ENCODE data around the gene PCDH9. TPM values are rescaled to one million over a fixed set of nuclear protein-coding genes. Genes with fewer than 3 reads are reported as not detected.

The PCDH9 gene
- total and polyA plus RNA-seq, 2 of the 4 experiments (the other 2 are of a cell fraction) = 2.2 to 10.2 TPM

DNA sequence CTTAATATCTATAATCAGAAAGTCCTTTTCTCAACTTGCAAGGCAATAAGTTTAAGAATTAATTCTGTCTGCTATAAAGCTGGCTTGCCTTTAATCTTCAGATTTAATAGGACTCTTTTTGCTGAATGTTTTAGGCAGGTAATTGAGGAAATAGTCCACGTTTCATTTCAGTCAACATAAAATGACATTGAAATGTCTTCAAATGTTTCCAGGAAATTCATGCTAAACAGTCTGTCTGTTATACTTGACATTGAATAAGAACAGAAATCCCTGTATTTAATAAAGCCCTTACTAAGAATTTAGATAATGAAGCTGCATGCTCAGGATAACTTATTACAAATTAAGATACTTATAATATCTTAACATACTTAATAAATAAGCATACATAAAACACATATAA is 84.2 kb downstream of the PCDH9 start:
- no peak for DNase-seq
- H3K4me2 ChIP-seq (ENCODE audit: low read depth, low read length) = no peak overlapping the region
- no peak overlapping the region for H3K4me3 ChIP-seq (ENCODE audit: insufficient read depth, low read depth, low read length)
- H2AK5ac ChIP-seq (ENCODE audit: low read depth, low read length) = no peak overlapping the region
- no peak overlapping the region for H2AK9ac ChIP-seq (replicated peaks; ENCODE audit: low read depth, low read length, poor library complexity)
- no peak overlapping the region for H4K91ac ChIP-seq (ENCODE audit: insufficient read depth, low read depth, low read length)
- no peak overlapping the region for H3K56ac ChIP-seq (ENCODE audit: extremely low read depth, insufficient read depth, low read length)
- ChIA-PET POLR2A (ENCODE audit: unreplicated experiment) (no interaction called here), CTCF (no interaction called here)
- no peak overlapping the region for H2BK5ac ChIP-seq (ENCODE audit: low read depth, low read length, poor library complexity, severe bottlenecking)
- no peaks in the 10 kb centered on the region for H3K36me3 ChIP-seq (ENCODE audit: control insufficient read depth, insufficient read depth, low read length)
- in situ Hi-C loops (cut with MboI; ENCODE audit: low sequenced_read_pairs) = no loop called here
- H3K27ac ChIP-seq (ENCODE audit: insufficient read depth, low read length) = no peak overlapping the region
- dilution Hi-C loops (cut with HindIII; ENCODE audit: low sequenced_read_pairs, unreplicated experiment) = no loop called here
- ATAC-seq (ENCODE audit: low read depth) = no peak
- no TSS peak for BruUV-seq (replicated peaks)
- H4K8ac ChIP-seq (ENCODE audit: low read depth in 2 of 2, low read length in 2 of 2) = no peak overlapping the region
- no peak overlapping the region for H3K18ac ChIP-seq (ENCODE audit: low read depth, low read length)
- no peaks in the 10 kb centered on the region for H3K79me1 ChIP-seq (ENCODE audit: low read depth in 1 of 2, low read length in 2 of 2)
- no peak overlapping the region for H2BK15ac ChIP-seq (ENCODE audit: low read depth, low read length)
- no CpG with 5 or more reads among the region's 1 CpG for WGBS, 2 experiments (ENCODE audit: extremely low coverage in 2 of 2, insufficient read length in 1 of 2)
- no peaks in the 10 kb centered on the region for H4K20me1 ChIP-seq (ENCODE audit: insufficient read depth, low read length)
- H2BK120ac ChIP-seq (ENCODE audit: low read depth, low read length) = no peak overlapping the region
- no peak overlapping the region for H2AFZ ChIP-seq (replicated peaks; ENCODE audit: low read length, poor library complexity)
- no peak overlapping the region for H4K5ac ChIP-seq (ENCODE audit: low read depth, low read length)
- no peaks in the 10 kb centered on the region for H3K9me3 ChIP-seq (ENCODE audit: control insufficient read depth, insufficient read depth, low read length)
- H3K4ac ChIP-seq (ENCODE audit: low read depth, low read length) = no peak overlapping the region
- no peaks in the 10 kb centered on the region for H3K27me3 ChIP-seq (ENCODE audit: control insufficient read depth, insufficient read depth, low read length)
- no peak overlapping the region for H3K23ac ChIP-seq (ENCODE audit: low read depth, low read length)
- H3K9me1 ChIP-seq (ENCODE audit: insufficient read depth, low read length) = no peaks in the 10 kb centered on the region
- H3K14ac ChIP-seq (replicated peaks; ENCODE audit: low read depth, low read length) = no peak overlapping the region
- H2BK20ac ChIP-seq (ENCODE audit: low read depth, low read length) = no peak overlapping the region
- intact Hi-C loops (cut with micrococcal nuclease) = no loop called here
- H3K9ac ChIP-seq (ENCODE audit: low read depth, low read length) = no peak overlapping the region
- H3K4me1 ChIP-seq (ENCODE audit: control insufficient read depth, insufficient read depth, low read length) = peaks cover 6% of the 10 kb centered on the region
- TF ChIP-seq, protein P1, sequence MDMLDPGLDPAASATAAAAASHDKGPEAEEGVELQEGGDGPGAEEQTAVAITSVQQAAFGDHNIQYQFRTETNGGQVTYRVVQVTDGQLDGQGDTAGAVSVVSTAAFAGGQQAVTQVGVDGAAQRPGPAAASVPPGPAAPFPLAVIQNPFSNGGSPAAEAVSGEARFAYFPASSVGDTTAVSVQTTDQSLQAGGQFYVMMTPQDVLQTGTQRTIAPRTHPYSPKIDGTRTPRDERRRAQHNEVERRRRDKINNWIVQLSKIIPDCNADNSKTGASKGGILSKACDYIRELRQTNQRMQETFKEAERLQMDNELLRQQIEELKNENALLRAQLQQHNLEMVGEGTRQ (IDR thresholded peaks at IDR 0.05; ENCODE audit: low read depth, low read length) = no peak
- TF ChIP-seq SMC3 (IDR thresholded peaks at IDR 0.05; ENCODE audit: low read depth, low read length) (no peak), MXI1 (IDR thresholded peaks at IDR 0.05; ENCODE audit: borderline replicate concordance, low read depth, low read length) (no peak), MAZ (IDR thresholded peaks at IDR 0.05; ENCODE audit: borderline replicate concordance, low read depth, low read length) (no peak), CTCF (conservative IDR thresholded peaks at IDR 0.05; ENCODE audit: low read depth, low read length) (no peak), FOS (IDR thresholded peaks at IDR 0.05; ENCODE audit: low read depth, low read length) (no peak), POLR2A (IDR thresholded peaks at IDR 0.05; ENCODE audit: low read depth, low read length) (no peak), MAFK (IDR thresholded peaks at IDR 0.05; ENCODE audit: low read depth, low read length) (no peak), RCOR1 (IDR thresholded peaks at IDR 0.05; ENCODE audit: insufficient replicate concordance, low read length) (no peak), RFX5 (IDR thresholded peaks at IDR 0.05; ENCODE audit: low read depth, low read length) (no peak), CEBPB (IDR thresholded peaks at IDR 0.05; ENCODE audit: low read depth, low read length) (no peak), NFE2L2 (IDR thresholded peaks at IDR 0.05; ENCODE audit: low read depth, low read length) (no peak), CHD1 (IDR thresholded peaks at IDR 0.05; ENCODE audit: low read depth, low read length) (no peak), RAD21 (IDR thresholded peaks at IDR 0.05; ENCODE audit: low read length) (no peak), BHLHE40 (IDR thresholded peaks at IDR 0.05; ENCODE audit: low read depth, low read length) (no peak)
- TF ChIP-seq, protein P2, sequence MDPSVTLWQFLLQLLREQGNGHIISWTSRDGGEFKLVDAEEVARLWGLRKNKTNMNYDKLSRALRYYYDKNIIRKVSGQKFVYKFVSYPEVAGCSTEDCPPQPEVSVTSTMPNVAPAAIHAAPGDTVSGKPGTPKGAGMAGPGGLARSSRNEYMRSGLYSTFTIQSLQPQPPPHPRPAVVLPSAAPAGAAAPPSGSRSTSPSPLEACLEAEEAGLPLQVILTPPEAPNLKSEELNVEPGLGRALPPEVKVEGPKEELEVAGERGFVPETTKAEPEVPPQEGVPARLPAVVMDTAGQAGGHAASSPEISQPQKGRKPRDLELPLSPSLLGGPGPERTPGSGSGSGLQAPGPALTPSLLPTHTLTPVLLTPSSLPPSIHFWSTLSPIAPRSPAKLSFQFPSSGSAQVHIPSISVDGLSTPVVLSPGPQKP (IDR thresholded peaks at IDR 0.05; ENCODE audit: borderline replicate concordance, low read depth, low read length) = no peak

Data from IMR-90 (cell line).